Right lung (tissue), 10 donors: Measurements from ENCODE around the gene ZMYM1. TPM values are rescaled to one million over a fixed set of nuclear protein-coding genes. Genes with fewer than 3 reads are reported as not detected.
"Not testable (repeated sequence)": the region's sequence is repeated elsewhere in the genome, so short reads cannot be mapped to it uniquely, and the experiment has no call there.

Experiments used
- DNase-seq, 2 donors: peaks; one replicate each; pipeline ENCODE4 v3.0.0-alpha.2; 2013
- long read RNA-seq, 8 donors: transcript quantifications; one replicate each; lab custom pipeline, GENCODE V29; 2026
- polyA plus RNA-seq, 5 donors: library from polyadenylated mRNA; unstranded; fragments of 120-200 nt; gene quantifications; one replicate each; pipeline versions ENCODE4 v1.2.1 to v1.2.3, GENCODE V29; 2013; ENCODE audit warnings: inconsistent platforms in 1 of 5, low replicate concordance in 1 of 5; ENCODE audit not compliant: insufficient read length in 5 of 5, insufficient read depth in 1 of 5

The ZMYM1 gene
- 10 to 100 TPM; 16.5 to 32.0 (median 22.6) TPM for polyA plus RNA-seq
- long read RNA-seq, donor 1, partial matches to known transcripts: 85 of 85 reads
- long read RNA-seq, donor 1, other reads (novel, unspliced or antisense): 0 of 85 reads
- long read RNA-seq, donor 2, full-length matches to known transcripts: 2 of 2 reads
- long read RNA-seq, donor 2, partial matches to known transcripts: 0 of 2 reads
- long read RNA-seq, donor 2, other reads (novel, unspliced or antisense): 0 of 2 reads
- long read RNA-seq, donor 3: 0 reads
- long read RNA-seq, donor 4: 0 reads
- long read RNA-seq, donor 5, partial matches to known transcripts: 0 of 2 reads
- long read RNA-seq, donor 5, other reads (novel, unspliced or antisense): 0 of 2 reads
- long read RNA-seq, donor 6, full-length matches to known transcripts: 1 of 1,116 reads
- long read RNA-seq, donor 6, partial matches to known transcripts: 1,061 of 1,116 reads
- long read RNA-seq, donor 6, other reads (novel, unspliced or antisense): 54 of 1,116 reads
- long read RNA-seq, donor 7, full-length matches to known transcripts: 3 of 1,293 reads
- long read RNA-seq, donor 7, partial matches to known transcripts: 870 of 1,293 reads
- long read RNA-seq, donor 7, other reads (novel, unspliced or antisense): 420 of 1,293 reads
- long read RNA-seq, donor 8, partial matches to known transcripts: 0 of 1 reads
- long read RNA-seq, donor 8, other reads (novel, unspliced or antisense): 0 of 1 reads

DNA sequence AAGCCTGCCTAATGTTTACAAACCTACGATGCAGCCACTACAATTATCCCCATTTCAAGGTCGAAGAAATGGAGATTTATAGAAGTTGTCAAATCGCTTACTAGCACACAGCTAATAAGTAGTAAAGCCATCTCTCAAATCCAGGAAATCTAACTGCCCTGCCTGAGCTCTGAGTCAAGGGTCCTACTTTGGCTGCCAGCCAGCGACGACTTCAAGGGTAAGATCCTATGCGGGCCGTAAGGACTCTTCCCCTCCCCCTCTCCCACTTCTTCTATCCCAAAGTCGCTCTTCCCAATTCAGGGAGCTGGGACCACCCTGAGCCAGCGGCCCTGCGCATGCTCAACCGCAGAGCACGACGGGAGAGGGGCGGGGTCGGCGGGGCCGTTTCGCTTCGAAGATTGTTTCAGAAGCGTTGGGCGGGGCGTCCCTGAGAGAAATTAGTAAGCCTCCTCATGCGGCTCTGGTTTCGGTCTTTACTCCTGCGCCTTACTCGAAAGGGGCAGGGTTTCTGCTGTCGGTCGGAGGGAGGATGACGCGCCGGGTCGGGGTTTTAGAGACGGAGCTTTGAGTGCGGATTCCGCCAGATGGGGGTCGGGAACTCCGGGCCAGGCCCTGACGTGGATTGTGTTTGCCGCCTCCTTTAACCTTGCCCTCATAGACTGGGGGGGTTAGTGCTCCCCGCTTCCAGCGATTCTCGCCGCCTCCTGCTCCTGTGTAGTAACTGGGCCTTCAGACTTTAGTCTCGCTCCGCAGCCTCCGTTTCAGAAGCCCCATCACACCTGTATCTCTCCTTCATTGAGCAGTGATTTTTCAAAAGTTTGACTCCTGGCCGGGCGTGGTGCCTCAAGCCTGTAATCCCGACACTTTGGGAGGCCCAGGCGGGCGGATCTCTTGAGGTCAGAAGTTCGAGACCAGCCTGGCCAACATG lies at the start of gene ZMYM1:
TSS of gene ZMYM1 (plus strand) at position 383 of the 928 bp plus-strand sequence. CDS start 14,603 bp downstream, outside the sequence.
- peak; percentile 88 to 89 for DNase-seq

DNA sequence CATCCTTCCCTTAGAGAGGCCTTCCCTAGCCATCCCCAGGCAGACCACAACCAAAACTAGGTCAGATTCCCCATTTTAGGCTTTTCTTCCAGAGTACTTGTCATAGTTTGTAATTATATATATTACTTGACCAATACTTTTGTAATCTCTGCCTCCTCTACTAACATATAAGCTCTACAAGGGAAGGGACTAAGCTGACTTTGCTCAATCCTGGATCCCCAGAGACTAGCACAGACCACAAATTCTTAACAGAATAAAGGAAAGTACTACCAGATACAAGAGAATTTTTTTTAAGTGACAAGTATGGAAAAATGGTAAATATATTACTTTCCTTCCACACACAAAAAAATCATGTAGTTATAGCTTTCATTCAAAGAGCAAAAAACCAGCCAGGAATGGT lies 49.4 kb upstream of the ZMYM1 start:
- DNase-seq: no peak

- no peak for DNase-seq
These were observed 48.8 kb upstream of the ZMYM1 start for GRCh38 chr1:35030338-35030737.

DNA sequence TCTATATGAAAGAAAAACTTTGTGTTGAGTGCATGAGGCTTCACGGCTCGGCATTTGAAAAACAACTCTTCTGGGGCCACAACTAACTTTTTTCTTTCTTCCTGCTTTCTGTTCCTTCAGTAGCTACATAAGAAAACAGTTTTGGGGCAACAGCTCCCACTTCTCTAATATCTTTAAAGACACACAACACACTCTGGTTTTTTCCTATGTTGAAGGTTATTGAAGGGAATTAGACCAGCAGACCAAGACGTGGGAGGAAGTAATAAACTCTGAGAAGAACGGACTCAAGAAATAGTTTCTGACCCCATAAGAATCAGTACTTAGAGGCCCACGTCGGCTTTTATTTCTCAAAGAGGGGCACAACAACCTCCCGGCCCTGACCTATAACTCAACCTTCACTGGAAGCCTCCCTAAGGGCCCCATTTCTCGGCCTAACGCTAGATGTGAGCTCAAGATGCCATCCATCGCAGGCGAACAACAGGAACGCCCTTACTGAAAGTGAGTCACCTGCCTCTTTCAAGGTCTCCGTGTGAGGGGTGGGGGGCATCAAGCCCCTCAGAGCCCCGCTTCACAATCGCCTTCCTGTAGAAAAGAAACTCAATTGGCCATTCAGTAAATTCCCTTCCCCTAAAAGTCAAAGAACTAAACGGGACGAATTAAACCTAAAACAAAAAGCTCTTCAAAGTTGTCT lies 48.3 kb upstream of the ZMYM1 start:
- DNase-seq: peak; percentile 15 to 17

DNA sequence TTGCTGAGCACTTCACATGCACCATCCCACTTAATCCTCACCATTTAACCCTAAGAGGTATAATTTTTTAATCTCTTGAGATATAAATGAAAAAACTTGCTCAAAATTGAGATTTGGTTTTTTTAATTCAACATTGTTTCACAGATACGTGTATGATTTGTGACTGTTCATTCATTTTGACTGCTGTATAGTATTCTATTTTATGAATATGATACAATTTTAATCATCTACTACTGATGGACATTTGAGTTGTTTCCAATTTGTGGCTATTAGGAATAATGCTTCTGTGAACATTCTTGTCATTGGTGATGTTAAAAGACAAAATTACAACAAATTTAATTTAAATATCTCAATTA lies 46.8 kb upstream of the ZMYM1 start:
- DNase-seq: no peak

GRCh38 chr1:35033346-35033745 lies 45.8 kb upstream of the ZMYM1 start:
- no peak for DNase-seq

DNA sequence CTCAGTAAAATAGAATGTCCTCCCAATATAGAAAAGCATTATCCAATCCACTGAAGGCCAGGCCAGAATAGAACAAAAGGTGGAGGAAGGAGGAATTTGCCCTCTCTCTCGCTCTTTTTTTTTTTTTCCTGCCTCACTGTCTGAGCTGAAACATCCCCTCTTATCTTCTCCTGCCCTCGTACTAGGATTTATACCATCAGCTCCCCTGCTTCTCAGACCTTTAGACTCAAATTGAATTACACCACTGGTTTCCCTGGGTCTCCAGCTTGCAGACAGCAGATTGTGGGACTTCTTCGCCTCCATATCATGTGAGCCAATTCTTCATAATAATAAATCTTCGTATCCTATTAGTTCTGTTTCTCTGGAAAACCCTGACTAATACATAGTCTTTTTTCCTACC lies 42.6 kb upstream of the ZMYM1 start:
- no peak for DNase-seq

DNA sequence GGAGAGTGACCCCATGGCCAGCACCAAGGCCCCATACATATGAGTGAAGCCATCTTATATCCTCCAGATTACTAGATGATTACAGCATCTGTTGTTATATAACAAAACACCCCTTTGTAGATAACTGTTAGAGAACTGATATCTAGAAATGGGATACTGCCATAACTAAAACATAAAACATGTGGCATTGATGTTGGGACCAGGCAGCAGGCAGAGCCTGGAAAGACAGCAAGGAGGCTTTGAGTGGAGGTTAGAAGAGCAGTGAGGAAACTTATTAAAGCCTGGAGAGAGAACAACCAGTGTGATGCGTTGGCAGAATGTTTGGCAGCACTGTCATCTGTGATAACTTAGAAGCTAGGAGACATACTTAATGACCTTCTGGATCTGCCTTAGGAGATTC lies 42.0 kb upstream of the ZMYM1 start:
- no peak for DNase-seq

DNA sequence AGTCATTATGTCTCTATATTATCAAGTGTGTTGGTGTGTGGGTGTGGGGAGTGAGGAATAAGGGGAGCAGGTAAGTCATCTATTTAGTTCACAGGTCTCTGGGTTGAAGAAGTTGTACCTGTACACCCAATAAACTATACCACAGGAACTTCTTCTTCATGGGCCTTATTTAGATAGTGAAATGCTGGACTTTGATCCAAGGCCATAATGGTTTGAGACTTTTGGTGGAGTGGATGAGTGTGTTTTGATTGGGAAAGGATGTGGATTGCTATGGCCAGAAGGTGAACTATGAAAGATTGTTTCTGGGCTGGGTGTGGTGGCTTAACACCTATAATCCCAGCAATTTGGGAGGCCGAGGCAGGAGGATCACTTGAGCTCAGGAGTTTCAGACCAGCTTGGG lies 40.5 kb upstream of the ZMYM1 start:
- DNase-seq: no peak

DNA sequence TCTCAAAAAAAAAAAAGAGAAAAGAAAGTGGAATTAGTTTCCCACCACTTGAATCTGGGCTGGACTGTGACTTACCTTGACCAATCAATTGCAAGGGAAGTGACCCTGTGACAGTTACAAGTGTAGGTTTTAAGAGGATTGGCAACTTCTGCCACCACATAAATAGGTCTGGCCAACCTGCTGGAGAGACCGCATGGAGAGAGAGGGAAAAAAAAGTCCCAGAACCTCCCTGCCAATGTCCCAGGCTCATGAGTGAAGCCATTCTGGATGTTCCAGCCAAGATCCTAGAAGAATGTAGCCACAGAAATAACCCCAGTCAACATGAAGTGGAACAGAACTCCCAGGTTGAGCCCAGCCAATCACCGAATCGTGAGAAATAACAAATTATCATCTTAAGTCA lies 35.7 kb upstream of the ZMYM1 start:
- DNase-seq: no peak

GRCh38 chr1:35044431-35044830 lies 34.8 kb upstream of the ZMYM1 start:
- no peak for DNase-seq

- DNase-seq: no peak
These were observed 32.5 kb upstream of the ZMYM1 start for GRCh38 chr1:35046730-35047129.

DNA sequence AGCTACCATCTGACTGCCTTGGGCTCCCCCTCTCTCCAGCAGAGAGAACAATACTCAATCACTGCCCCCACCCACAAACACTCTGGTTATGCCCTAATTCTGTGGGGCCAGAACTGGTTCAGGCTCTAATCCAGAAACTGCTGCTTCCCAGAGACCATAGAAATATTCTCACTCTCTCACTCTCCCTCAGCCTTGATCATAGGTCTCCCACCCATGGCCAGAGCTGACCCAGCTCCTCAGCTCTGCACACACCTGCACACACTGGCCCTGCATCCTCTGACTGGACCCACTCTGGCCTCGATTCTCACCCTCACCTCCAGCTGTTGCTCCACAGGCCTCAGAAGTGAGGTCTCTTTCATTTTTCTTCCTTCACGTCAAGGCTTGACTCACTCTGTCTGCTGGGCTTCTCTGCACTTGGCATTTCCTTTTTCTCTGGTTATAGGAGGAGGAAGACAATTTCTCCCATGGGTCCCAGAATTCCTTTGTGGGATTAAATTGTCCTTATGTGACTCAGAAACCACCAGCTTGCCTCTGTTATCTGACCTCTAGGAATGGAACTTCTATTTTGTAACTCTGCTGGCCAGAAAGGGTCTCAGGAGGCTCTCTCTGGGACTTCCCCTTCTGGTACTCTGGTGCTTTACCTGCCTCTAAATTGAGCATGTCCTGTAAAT lies 31.9 kb upstream of the ZMYM1 start:
- DNase-seq: no peak

- DNase-seq: no peak
These were observed 30.1 kb upstream of the ZMYM1 start for GRCh38 chr1:35049116-35049515.

DNA sequence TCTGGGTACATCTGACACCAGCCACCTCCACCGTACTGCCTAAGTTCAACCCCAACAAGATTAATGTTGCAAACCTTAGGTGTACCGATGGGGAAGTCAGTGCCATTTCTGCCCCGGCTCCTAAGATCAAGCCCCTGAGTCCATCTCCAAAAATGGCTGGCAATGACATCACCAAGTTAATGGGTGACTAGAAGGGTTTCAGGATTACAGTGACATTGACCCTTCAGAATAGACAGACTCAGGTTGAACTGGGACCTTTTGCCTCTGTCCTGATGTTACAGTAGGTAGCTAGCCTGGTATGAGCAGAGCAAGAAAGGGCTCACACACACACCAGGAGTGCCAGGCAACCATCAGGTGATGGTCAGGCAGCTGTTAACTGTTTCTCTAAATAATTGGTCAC lies 25.8 kb upstream of the ZMYM1 start:
- no peak for DNase-seq

GRCh38 chr1:35054282-35054681 lies 24.9 kb upstream of the ZMYM1 start:
- DNase-seq: not testable (repeated sequence)

DNA sequence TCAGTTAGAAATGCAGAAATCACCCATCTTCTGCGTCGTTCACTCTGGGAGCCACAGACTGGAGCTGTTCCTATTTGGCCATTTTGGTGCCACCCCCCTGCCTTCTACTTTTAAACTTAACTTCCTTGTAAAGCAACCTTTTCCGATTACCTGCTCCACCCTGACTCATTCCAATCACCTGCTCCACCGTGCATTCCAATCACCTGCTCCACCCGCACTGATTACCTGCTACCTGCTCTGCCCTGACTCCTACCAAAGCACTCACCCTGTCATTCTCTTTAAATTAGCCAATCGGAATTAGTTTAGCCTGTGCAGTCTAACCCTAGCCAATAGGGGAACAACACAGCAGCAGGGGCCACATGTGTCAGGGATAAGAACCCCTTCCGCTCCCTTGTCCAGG lies 20.9 kb upstream of the ZMYM1 start:
- DNase-seq: not testable (repeated sequence)

DNA sequence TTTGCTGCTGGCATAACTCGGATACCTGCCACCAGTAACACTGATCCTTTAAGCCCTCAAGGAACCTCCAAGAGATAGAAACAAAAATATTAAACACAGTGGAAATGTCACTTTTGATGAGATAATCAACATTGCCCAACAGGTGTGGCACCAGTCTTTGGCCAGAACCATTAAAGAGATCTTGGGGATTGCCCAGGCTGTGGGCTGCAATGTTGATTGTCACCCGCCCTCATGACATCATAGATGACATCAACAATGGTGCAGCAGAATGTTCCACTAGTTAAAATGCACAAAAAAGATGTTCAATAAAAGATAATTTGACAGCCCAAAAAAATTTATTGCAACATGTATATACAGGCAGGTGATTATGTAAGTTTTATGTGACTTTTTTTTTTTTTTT lies 20.2 kb upstream of the ZMYM1 start:
- DNase-seq: no peak

GRCh38 chr1:35062518-35063196 lies 16.5 kb upstream of the ZMYM1 start:
- DNase-seq: no peak

DNA sequence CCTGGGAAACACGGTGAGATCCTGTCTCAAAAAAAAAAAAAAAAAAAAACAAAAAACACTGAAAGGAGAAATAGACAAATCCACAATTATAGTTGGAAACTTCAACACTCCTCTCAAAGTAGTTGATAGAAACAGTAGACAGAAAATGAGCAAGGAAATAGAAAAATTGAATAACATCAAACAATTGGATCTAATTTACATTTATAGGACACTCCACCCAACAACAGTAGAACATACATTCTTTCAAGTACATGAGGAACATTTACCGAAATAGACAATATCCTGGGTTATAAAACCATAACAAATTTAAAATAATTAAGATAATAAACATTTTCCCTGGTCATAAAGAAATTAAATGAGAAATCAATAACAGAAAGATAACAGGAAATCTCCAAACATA lies 14.9 kb upstream of the ZMYM1 start:
- DNase-seq: no peak
